ENCODE data around the gene TOR1B. TPM values are rescaled to one million over a fixed set of nuclear protein-coding genes. Genes with fewer than 3 reads are reported as not detected.

The TOR1B gene
- total RNA-seq, 2 donors from 2014 or later = 15.2 to 16.9 TPM

GRCh38 chr9:129801504-129801903, 1.5 kb upstream of the TOR1B start:
- no peaks in the 10 kb centered on the region for H3K9me3 Mint-ChIP-seq
- 90 to 93% methylated on average over 14 to 17 of the region's 17 CpGs for WGBS, 2 experiments (ENCODE audit: insufficient coverage in 1 of 2, insufficient read length in 1 of 2)
- TF ChIP-seq CTCF (conservative IDR thresholded peaks at IDR 0.05) = no peak
- H3K36me3 ChIP-seq (ENCODE audit: control insufficient read depth, insufficient read depth, low read length) = no peaks in the 10 kb centered on the region
- H3K9ac ChIP-seq (ENCODE audit: extremely low read depth, low read length, poor library complexity, severe bottlenecking) = no peak overlapping the region
- peaks cover 8% of the 10 kb centered on the region for H3K27me3 ChIP-seq (ENCODE audit: control insufficient read depth, insufficient read depth, low read length, poor library complexity, severe bottlenecking)
- no peaks in the 10 kb centered on the region for H3K9me3 ChIP-seq (ENCODE audit: control insufficient read depth, low read length)
- H3K27ac Mint-ChIP-seq = no peak overlapping the region
- peak; percentile 56 for DNase-seq
- peaks cover 10% of the 10 kb centered on the region for H3K36me3 Mint-ChIP-seq (ENCODE audit: low read depth)
- peak overlapping the region; percentile 32 for H3K4me3 Mint-ChIP-seq
- peaks cover 15% of the 10 kb centered on the region for H3K4me1 Mint-ChIP-seq
- no peak overlapping the region for H3K27ac ChIP-seq (ENCODE audit: low read depth, low read length)
- H3K27me3 Mint-ChIP-seq (ENCODE audit: insufficient read depth) = peaks cover 41% of the 10 kb centered on the region
- peaks cover 6% of the 10 kb centered on the region for H3K4me1 ChIP-seq (ENCODE audit: control insufficient read depth, insufficient read depth, low read length)
- H3K4me3 ChIP-seq (ENCODE audit: low read length) = no peak overlapping the region

GRCh38 chr9:129803676-129804060, 684 bp downstream of the TOR1B start:
- H3K27ac ChIP-seq (ENCODE audit: low read depth, low read length) = no peak overlapping the region
- H3K9ac ChIP-seq (ENCODE audit: extremely low read depth, low read length, poor library complexity, severe bottlenecking) = peak overlapping the region; percentile 38
- H3K4me3 ChIP-seq (ENCODE audit: low read length) = peak overlapping the region; percentile 94
- Mint-ChIP-seq H3K27me3 (ENCODE audit: insufficient read depth) (peaks cover 26% of the 10 kb centered on the region), H3K4me3 (peak overlapping the region; percentile 71), H3K27ac (peak overlapping the region; percentile 58), H3K36me3 (ENCODE audit: low read depth) (peaks cover 17% of the 10 kb centered on the region), H3K9me3 (no peaks in the 10 kb centered on the region), H3K4me1 (peaks cover 15% of the 10 kb centered on the region)
- DNase-seq = no peak
- no peaks in the 10 kb centered on the region for H3K9me3 ChIP-seq (ENCODE audit: control insufficient read depth, low read length)
- WGBS, 2 experiments (ENCODE audit: insufficient coverage in 1 of 2, insufficient read length in 1 of 2) = 4 to 5% methylated on average over 14 of the region's 14 CpGs
- no peak for TF ChIP-seq CTCF (conservative IDR thresholded peaks at IDR 0.05)
- peaks cover 5% of the 10 kb centered on the region for H3K27me3 ChIP-seq (ENCODE audit: control insufficient read depth, insufficient read depth, low read length, poor library complexity, severe bottlenecking)
- H3K4me1 ChIP-seq (ENCODE audit: control insufficient read depth, insufficient read depth, low read length) = peaks cover 6% of the 10 kb centered on the region
- peaks cover 6% of the 10 kb centered on the region for H3K36me3 ChIP-seq (ENCODE audit: control insufficient read depth, insufficient read depth, low read length)

- Histone ChIP-seq H3K9me3 (ENCODE audit: control insufficient read depth, low read length) (no peaks in the 10 kb centered on the region), H3K36me3 (ENCODE audit: control insufficient read depth, insufficient read depth, low read length) (peaks cover 15% of the 10 kb centered on the region), H3K4me1 (ENCODE audit: control insufficient read depth, insufficient read depth, low read length) (no peaks in the 10 kb centered on the region), H3K9ac (ENCODE audit: extremely low read depth, low read length, poor library complexity, severe bottlenecking) (no peak overlapping the region), H3K4me3 (ENCODE audit: low read length) (no peak overlapping the region), H3K27ac (ENCODE audit: low read depth, low read length) (no peak overlapping the region), H3K27me3 (ENCODE audit: control insufficient read depth, insufficient read depth, low read length, poor library complexity, severe bottlenecking) (no peaks in the 10 kb centered on the region)
- H3K9me3 Mint-ChIP-seq = no peaks in the 10 kb centered on the region
- WGBS, 2 experiments (ENCODE audit: insufficient coverage in 1 of 2, insufficient read length in 1 of 2) = 40 to 74% methylated on average over 1 to 3 of the region's 4 CpGs
- peaks cover 35% of the 10 kb centered on the region for H3K36me3 Mint-ChIP-seq (ENCODE audit: low read depth)
- peaks cover 9% of the 10 kb centered on the region for H3K4me1 Mint-ChIP-seq
- DNase-seq = no peak
- H3K27ac Mint-ChIP-seq = no peak overlapping the region
- TF ChIP-seq CTCF (conservative IDR thresholded peaks at IDR 0.05) = no peak
- peaks cover 13% of the 10 kb centered on the region for H3K27me3 Mint-ChIP-seq (ENCODE audit: insufficient read depth)
- no peak overlapping the region for H3K4me3 Mint-ChIP-seq
These were observed 3.1 kb downstream of the TOR1B start for GRCh38 chr9:129806061-129806460.

All from endodermal cell (in vitro differentiated cells).